ENCODE results near the gene SLC39A11. TPM values are rescaled to one million over a fixed set of nuclear protein-coding genes. Genes with fewer than 3 reads are reported as not detected.
A peak's percentile ranks its signal among the peaks of the same experiment; 100 is the strongest.

The SLC39A11 gene
- total RNA-seq, 1 experiment from 2014 or later: 57.1 TPM

DNA sequence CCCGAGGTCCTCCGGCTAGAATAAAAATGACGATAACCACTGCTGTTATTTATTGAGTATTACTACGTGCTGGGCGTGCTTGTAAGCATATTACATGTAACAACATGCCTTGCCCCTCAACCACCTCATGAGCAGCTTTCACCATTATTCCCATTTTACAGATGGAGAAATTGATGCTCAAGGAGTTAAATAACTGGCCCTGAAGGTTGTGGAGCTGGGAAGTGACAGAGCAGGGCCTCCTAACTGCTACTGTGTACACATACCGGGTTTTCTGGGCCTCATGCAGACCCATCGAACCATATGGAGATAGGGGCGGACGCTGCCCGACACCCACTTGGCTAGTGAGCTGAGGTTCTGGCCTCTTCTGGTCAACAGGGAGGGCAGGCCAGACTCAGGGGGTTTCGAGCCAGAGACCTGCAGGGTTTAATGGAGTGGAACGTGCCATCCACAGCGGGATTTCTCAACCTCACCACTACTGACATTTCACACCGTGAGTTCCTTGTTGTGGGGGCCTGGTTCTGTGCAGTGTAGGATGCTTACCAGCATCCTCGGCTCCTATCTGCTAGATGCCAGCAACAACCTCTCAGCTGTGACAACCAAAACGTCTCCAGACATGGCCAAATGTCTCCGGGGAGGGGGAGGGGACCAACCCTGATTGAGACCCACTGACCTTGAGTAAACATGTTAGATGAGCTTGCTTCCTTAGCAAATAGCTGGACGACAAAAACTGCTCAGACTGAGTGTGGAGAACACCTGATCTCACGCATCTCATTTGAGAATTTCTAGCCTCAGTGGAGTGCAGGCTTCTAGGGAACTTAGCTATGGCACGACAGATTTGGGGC lies 432.0 kb downstream of the SLC39A11 start:
- BruUV-seq (replicated peaks): no TSS peak
- Histone ChIP-seq H3K4me2 (peak overlapping the region; percentile 69), H3K9me3 (ENCODE audit: insufficient read depth, low read depth) (no peaks in the 10 kb centered on the region; the same call in 1 of the 2 replicates), H3K36me3 (ENCODE audit: low read depth) (no peaks in the 10 kb centered on the region), H3K9me2 (ENCODE audit: insufficient read depth) (no peaks in the 10 kb centered on the region), H4K20me1 (ENCODE audit: insufficient read depth) (no peaks in the 10 kb centered on the region), H3K27me3 (ENCODE audit: insufficient read depth, low read depth) (no peaks in the 10 kb centered on the region), H2AFZ (no peak overlapping the region), H3K4me3 (0 out of 2 replicates have a peak overlapping the region, but pooled peaks have one; percentile 22), H3K27ac (peak overlapping the region; percentile 92), H3K4me1 (replicated peaks; ENCODE audit: insufficient read depth) (peaks cover 44% of the 10 kb centered on the region), H3K79me2 (ENCODE audit: low read depth) (peaks cover 12% of the 10 kb centered on the region; the same call in 1 of the 2 replicates), H3F3A (ENCODE audit: insufficient read depth, low read depth) (peaks cover 28% of the 10 kb centered on the region)
- intact Hi-C loops (cut with micrococcal nuclease; ENCODE audit: unreplicated experiment): loop anchor here (1.0 kb wide), 5 partner anchors 24 to 71 kb away; no protein-coding TSS in a partner anchor
- CTCF ChIA-PET: interaction anchor here (1.3 to 1.6 kb wide), 2 partner anchors 57 to 67 kb away, joined by 3 to 4 read pairs; no protein-coding TSS in a partner anchor
- no peak for DNase-seq
- TF ChIP-seq, protein P1, sequence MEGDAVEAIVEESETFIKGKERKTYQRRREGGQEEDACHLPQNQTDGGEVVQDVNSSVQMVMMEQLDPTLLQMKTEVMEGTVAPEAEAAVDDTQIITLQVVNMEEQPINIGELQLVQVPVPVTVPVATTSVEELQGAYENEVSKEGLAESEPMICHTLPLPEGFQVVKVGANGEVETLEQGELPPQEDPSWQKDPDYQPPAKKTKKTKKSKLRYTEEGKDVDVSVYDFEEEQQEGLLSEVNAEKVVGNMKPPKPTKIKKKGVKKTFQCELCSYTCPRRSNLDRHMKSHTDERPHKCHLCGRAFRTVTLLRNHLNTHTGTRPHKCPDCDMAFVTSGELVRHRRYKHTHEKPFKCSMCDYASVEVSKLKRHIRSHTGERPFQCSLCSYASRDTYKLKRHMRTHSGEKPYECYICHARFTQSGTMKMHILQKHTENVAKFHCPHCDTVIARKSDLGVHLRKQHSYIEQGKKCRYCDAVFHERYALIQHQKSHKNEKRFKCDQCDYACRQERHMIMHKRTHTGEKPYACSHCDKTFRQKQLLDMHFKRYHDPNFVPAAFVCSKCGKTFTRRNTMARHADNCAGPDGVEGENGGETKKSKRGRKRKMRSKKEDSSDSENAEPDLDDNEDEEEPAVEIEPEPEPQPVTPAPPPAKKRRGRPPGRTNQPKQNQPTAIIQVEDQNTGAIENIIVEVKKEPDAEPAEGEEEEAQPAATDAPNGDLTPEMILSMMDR (conservative IDR thresholded peaks at IDR 0.05): no peak
- no peak for TF ChIP-seq EZH2 (IDR thresholded peaks at IDR 0.05; ENCODE audit: low read depth)
- POLR2A ChIA-PET (ENCODE audit: unreplicated experiment): interaction anchor here (0.6 kb wide), 1 partner anchor 56 kb away, joined by 7 read pairs; no protein-coding TSS in a partner anchor

DNA sequence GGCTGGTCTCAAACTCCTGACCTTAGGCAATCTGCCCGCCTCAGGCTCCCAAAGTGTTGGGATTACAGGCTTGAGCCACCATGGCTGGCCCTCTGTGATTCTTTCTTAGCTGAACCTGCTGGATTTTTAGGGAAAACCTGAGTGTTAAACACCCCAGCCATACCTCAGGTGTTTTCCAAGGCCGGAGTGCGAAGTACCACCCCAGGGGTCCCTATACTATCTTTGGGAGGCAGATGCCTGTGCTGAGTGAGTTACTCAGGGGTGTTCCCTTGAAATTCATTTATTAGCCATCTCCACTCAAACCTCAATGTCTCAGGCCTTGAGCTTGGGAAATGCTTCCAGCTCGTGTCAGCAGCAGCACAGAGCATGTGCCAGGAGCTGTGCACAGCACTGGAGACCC lies 432.7 kb downstream of the SLC39A11 start:
- no peaks in the 10 kb centered on the region for H3K27me3 ChIP-seq (ENCODE audit: insufficient read depth, low read depth)
- TF ChIP-seq EZH2 (IDR thresholded peaks at IDR 0.05; ENCODE audit: low read depth): no peak
- TF ChIP-seq, protein P1 (conservative IDR thresholded peaks at IDR 0.05): no peak
- H3K79me2 ChIP-seq (ENCODE audit: low read depth): peaks cover 12% of the 10 kb centered on the region; the same call in 1 of the 2 replicates
- no peak overlapping the region for H2AFZ ChIP-seq
- no peaks in the 10 kb centered on the region for H3K9me2 ChIP-seq (ENCODE audit: insufficient read depth)
- no peaks in the 10 kb centered on the region; the same call in 1 of the 2 replicates for H3K9me3 ChIP-seq (ENCODE audit: insufficient read depth, low read depth)
- peaks cover 44% of the 10 kb centered on the region for H3K4me1 ChIP-seq (replicated peaks; ENCODE audit: insufficient read depth)
- H3F3A ChIP-seq (ENCODE audit: insufficient read depth, low read depth): peaks cover 28% of the 10 kb centered on the region
- no TSS peak for BruUV-seq (replicated peaks)
- DNase-seq: no peak
- ChIA-PET POLR2A (ENCODE audit: unreplicated experiment) (interaction anchor here (0.6 kb wide), 1 partner anchor 1544 kb away, joined by 4 read pairs; no protein-coding TSS in a partner anchor), CTCF (no interaction called here)
- no peak overlapping the region for H3K4me2 ChIP-seq
- H4K20me1 ChIP-seq (ENCODE audit: insufficient read depth): no peaks in the 10 kb centered on the region
- H3K27ac ChIP-seq: no peak overlapping the region
- H3K4me3 ChIP-seq: no peak overlapping the region
- intact Hi-C loops (cut with micrococcal nuclease; ENCODE audit: unreplicated experiment): no loop called here
- H3K36me3 ChIP-seq (ENCODE audit: low read depth): no peaks in the 10 kb centered on the region

DNA sequence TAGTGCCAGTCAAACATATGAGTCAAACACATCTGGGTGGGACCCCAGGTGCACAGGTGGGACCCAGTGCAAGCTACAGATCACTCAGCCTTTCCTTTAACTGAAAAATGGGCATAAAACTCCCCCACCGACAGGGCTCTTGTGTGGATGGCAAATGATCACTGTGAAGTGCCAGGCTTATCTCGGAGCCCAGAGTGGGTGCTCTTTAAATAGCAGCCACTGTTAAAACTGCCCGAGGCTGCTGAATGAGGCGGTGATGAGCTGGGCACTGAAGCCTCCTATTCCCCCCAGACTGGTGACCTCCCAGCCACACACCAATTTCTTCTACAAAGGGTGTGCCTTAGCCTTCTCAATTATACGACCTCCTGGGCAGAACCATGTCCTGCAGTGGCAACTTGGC lies 433.8 kb downstream of the SLC39A11 start:
- TF ChIP-seq, protein P1 (conservative IDR thresholded peaks at IDR 0.05): no peak
- no peak for TF ChIP-seq EZH2 (IDR thresholded peaks at IDR 0.05; ENCODE audit: low read depth)
- Histone ChIP-seq H3K4me2 (no peak overlapping the region), H3K9me3 (ENCODE audit: insufficient read depth, low read depth) (no peaks in the 10 kb centered on the region), H3K79me2 (ENCODE audit: low read depth) (peaks cover 12% of the 10 kb centered on the region; the same call in 1 of the 2 replicates), H2AFZ (no peak overlapping the region), H3K27ac (no peak overlapping the region), H3K36me3 (ENCODE audit: low read depth) (no peaks in the 10 kb centered on the region), H4K20me1 (ENCODE audit: insufficient read depth) (no peaks in the 10 kb centered on the region), H3K4me3 (no peak overlapping the region), H3K4me1 (replicated peaks; ENCODE audit: insufficient read depth) (peaks cover 44% of the 10 kb centered on the region), H3K27me3 (ENCODE audit: insufficient read depth, low read depth) (no peaks in the 10 kb centered on the region), H3K9me2 (ENCODE audit: insufficient read depth) (no peaks in the 10 kb centered on the region), H3F3A (ENCODE audit: insufficient read depth, low read depth) (peaks cover 28% of the 10 kb centered on the region)
- no TSS peak for BruUV-seq (replicated peaks)
- CTCF ChIA-PET: interaction anchor here (0.6 kb wide), 1 partner anchor 41 kb away, joined by 3 read pairs; no protein-coding TSS in a partner anchor
- DNase-seq: no peak
- intact Hi-C loops (cut with micrococcal nuclease; ENCODE audit: unreplicated experiment): no loop called here
- POLR2A ChIA-PET (ENCODE audit: unreplicated experiment): no interaction called here

All from PC-9 (cell line).